Activated CD4-positive, alpha-beta T cell treated with anti-CD3 and anti-CD28 coated beads for 48 hours (primary cell): ENCODE data around the gene CSRNP2.
A peak's percentile ranks its signal among the peaks of the same experiment; 100 is the strongest.
"Not testable (repeated sequence)": the region's sequence is repeated elsewhere in the genome, so short reads cannot be mapped to it uniquely, and the experiment has no call there.

Experiments used
- DNase-seq: peaks from one replicate; pipeline ENCODE4 v3.0.0-alpha.2; 2020

The CSRNP2 gene

GRCh38 chr12:51083126-51083833, at the start of gene CSRNP2:
TSS of gene CSRNP2 (minus strand) at chr12:51083596. CDS start at chr12:51076561, 7,035 bp downstream.
- DNase-seq, result peak; percentile 97

GRCh38 chr12:51132693-51133092, 49.3 kb upstream of the CSRNP2 start:
- DNase-seq, result no peak

GRCh38 chr12:51131745-51132521, 48.5 kb upstream of the CSRNP2 start:
- DNase-seq, result no peak

- no peak for DNase-seq
These were observed 45.5 kb upstream of the CSRNP2 start for GRCh38 chr12:51128919-51129318.

GRCh38 chr12:51127050-51127729, 43.8 kb upstream of the CSRNP2 start:
- no peak for DNase-seq

GRCh38 chr12:51126297-51126696, 42.9 kb upstream of the CSRNP2 start:
- no peak for DNase-seq

- no peak for DNase-seq
These were observed 41.1 kb upstream of the CSRNP2 start for GRCh38 chr12:51124504-51124903.

- no peak for DNase-seq
These were observed 39.4 kb upstream of the CSRNP2 start for GRCh38 chr12:51122844-51123243.

GRCh38 chr12:51118706-51119105, 35.3 kb upstream of the CSRNP2 start:
- DNase-seq, result no peak

- no peak for DNase-seq
These were observed 32.1 kb upstream of the CSRNP2 start for GRCh38 chr12:51115533-51115932.

GRCh38 chr12:51108136-51108535, 24.7 kb upstream of the CSRNP2 start:
- no peak for DNase-seq

- peak; percentile 45 for DNase-seq
These were observed 20.6 kb upstream of the CSRNP2 start for GRCh38 chr12:51103977-51104376.

- DNase-seq, result no peak
These were observed 15.2 kb upstream of the CSRNP2 start for GRCh38 chr12:51098611-51099010.

- no peak for DNase-seq
These were observed 7.4 kb upstream of the CSRNP2 start for GRCh38 chr12:51090705-51091229.

GRCh38 chr12:51087818-51088217, 4.4 kb upstream of the CSRNP2 start:
- peak; percentile 52 for DNase-seq

GRCh38 chr12:51086933-51087332, 3.5 kb upstream of the CSRNP2 start:
- no peak for DNase-seq

GRCh38 chr12:51085757-51086156, 2.4 kb upstream of the CSRNP2 start:
- DNase-seq, result no peak

- peak; percentile 48 for DNase-seq
These were observed 753 bp downstream of the CSRNP2 start for GRCh38 chr12:51082561-51083125.

GRCh38 chr12:51081421-51081820, 2.0 kb downstream of the CSRNP2 start:
- DNase-seq, result no peak

GRCh38 chr12:51080136-51080535, 3.3 kb downstream of the CSRNP2 start:
- DNase-seq, result no peak

GRCh38 chr12:51078866-51079265, 4.5 kb downstream of the CSRNP2 start:
- DNase-seq, result not testable (repeated sequence)

- not testable (repeated sequence) for DNase-seq
These were observed 5.0 kb downstream of the CSRNP2 start for GRCh38 chr12:51078346-51078745.

- DNase-seq, result no peak
These were observed 5.5 kb downstream of the CSRNP2 start for GRCh38 chr12:51077930-51078329.
